DLD1 (cell line): Measurements from ENCODE around the gene SLC7A9.
"Not testable (repeated sequence)": the region's sequence is repeated elsewhere in the genome, so short reads cannot be mapped to it uniquely, and the experiment has no call there.

Source experiments
- in situ Hi-C: cut with HindIII; loops from 2 replicates; pipeline ENCODE4 v1.10.0; 2017; ENCODE audit warnings: low sequenced_read_pairs

SLC7A9 gene

GRCh38 chr19:32886241-32886640 is 16.7 kb upstream of the SLC7A9 start:
- in situ Hi-C loops, result no loop called here

GRCh38 chr19:32885255-32885654 is 15.7 kb upstream of the SLC7A9 start:
- in situ Hi-C loops, result not testable (repeated sequence)

- in situ Hi-C loops, result no loop called here
Observed at GRCh38 chr19:32881766-32882165, 12.2 kb upstream of the SLC7A9 start.

- in situ Hi-C loops, result no loop called here
Observed at GRCh38 chr19:32880622-32881021, 11.1 kb upstream of the SLC7A9 start.

- in situ Hi-C loops, result no loop called here
Observed at GRCh38 chr19:32879741-32880140, 10.2 kb upstream of the SLC7A9 start.

GRCh38 chr19:32878988-32879387 is 9.4 kb upstream of the SLC7A9 start:
- in situ Hi-C loops, result no loop called here

GRCh38 chr19:32877977-32878745 is 8.6 kb upstream of the SLC7A9 start:
- in situ Hi-C loops, result no loop called here

- in situ Hi-C loops, result no loop called here
Observed at GRCh38 chr19:32877323-32877912, 7.9 kb upstream of the SLC7A9 start.

- in situ Hi-C loops, result no loop called here
Observed at GRCh38 chr19:32876919-32877285, 7.3 kb upstream of the SLC7A9 start.

- in situ Hi-C loops, result no loop called here
Observed at GRCh38 chr19:32876236-32876918, 6.8 kb upstream of the SLC7A9 start.

- in situ Hi-C loops, result no loop called here
Observed at GRCh38 chr19:32875428-32875827, 5.9 kb upstream of the SLC7A9 start.

GRCh38 chr19:32874605-32875004 is 5.0 kb upstream of the SLC7A9 start:
- in situ Hi-C loops, result no loop called here

GRCh38 chr19:32873247-32873959 is 3.8 kb upstream of the SLC7A9 start:
- in situ Hi-C loops, result no loop called here

- in situ Hi-C loops, result no loop called here
Observed at GRCh38 chr19:32872391-32872790, 2.8 kb upstream of the SLC7A9 start.

GRCh38 chr19:32870981-32871451 is 1.4 kb upstream of the SLC7A9 start:
- in situ Hi-C loops, result no loop called here

GRCh38 chr19:32869966-32870573 is 503 bp upstream of the SLC7A9 start:
- in situ Hi-C loops, result no loop called here

GRCh38 chr19:32868206-32868950 is 1.2 kb downstream of the SLC7A9 start:
- in situ Hi-C loops, result no loop called here

- in situ Hi-C loops, result not testable (repeated sequence)
Observed at GRCh38 chr19:32867436-32867835, 2.1 kb downstream of the SLC7A9 start.

- in situ Hi-C loops, result no loop called here
Observed at GRCh38 chr19:32866564-32867265, 2.9 kb downstream of the SLC7A9 start.

- in situ Hi-C loops, result no loop called here
Observed at GRCh38 chr19:32866061-32866460, 3.5 kb downstream of the SLC7A9 start.
